NB4 (cell line): ENCODE data around the gene CHCHD6.

Experiments used
- DNase-seq: peaks from one replicate; pipeline ENCODE4 v3.0.0; 2010; ENCODE audit warnings: low read depth
- H3K4me3 ChIP-seq: one replicate; pipeline ENCODE4 v1.5.1; 2011; ENCODE audit warnings: mild to moderate bottlenecking, low read depth, low read length, moderate library complexity
- CTCF ChIP-seq: IDR thresholded peaks from one replicate; pipeline ENCODE4 v1.5.1; 2012; ENCODE audit warnings: low read depth, low read length
- MAX ChIP-seq: IDR thresholded peaks from 2 replicates; pipeline ENCODE4 v1.6.1; 2011; ENCODE audit warnings: low read depth, low read length
- MYC ChIP-seq: IDR thresholded peaks from 2 replicates; pipeline ENCODE4 v1.6.1; 2011; ENCODE audit warnings: low read depth, low read length
- POLR2A ChIP-seq: IDR thresholded peaks from 2 replicates; pipeline ENCODE4 v1.6.1; 2011; ENCODE audit warnings: mild to moderate bottlenecking; ENCODE audit not compliant: insufficient read length; ENCODE audit errors: extremely low read depth

CHCHD6 gene

GRCh38 chr3:126677862-126678503, 26.1 kb upstream of the CHCHD6 start:
- DNase-seq, result no peak
- no peak for TF ChIP-seq POLR2A
- no peak for TF ChIP-seq MAX
- no peak for TF ChIP-seq MYC
- H3K4me3 ChIP-seq, result no peak overlapping the region

- TF ChIP-seq CTCF, result no peak
- no peak for TF ChIP-seq POLR2A
- no peak for TF ChIP-seq MAX
- TF ChIP-seq MYC, result no peak
- no peak overlapping the region for H3K4me3 ChIP-seq
- no peak for DNase-seq
Measured at GRCh38 chr3:126678693-126679317, 25.2 kb upstream of the CHCHD6 start.

GRCh38 chr3:126679318-126679751, 24.7 kb upstream of the CHCHD6 start:
- no peak overlapping the region for H3K4me3 ChIP-seq
- peak; percentile 72 for TF ChIP-seq CTCF
- no peak for TF ChIP-seq POLR2A
- peak; percentile 85 for TF ChIP-seq MAX
- peak; percentile 38 for TF ChIP-seq MYC
- peak; percentile 75 for DNase-seq

- no peak for TF ChIP-seq MYC
- TF ChIP-seq POLR2A, result no peak
- TF ChIP-seq MAX, result no peak
- TF ChIP-seq CTCF, result no peak
- H3K4me3 ChIP-seq, result no peak overlapping the region
- DNase-seq, result no peak
Measured at GRCh38 chr3:126679831-126680666, 24.0 kb upstream of the CHCHD6 start.

- no peak for DNase-seq
- no peak overlapping the region for H3K4me3 ChIP-seq
- TF ChIP-seq MYC (no peak), MAX (no peak), POLR2A (no peak), CTCF (no peak)
Measured at GRCh38 chr3:126680667-126681055, 23.4 kb upstream of the CHCHD6 start.

- DNase-seq, result no peak
- no peak for TF ChIP-seq MAX
- TF ChIP-seq POLR2A, result no peak
- no peak for TF ChIP-seq MYC
- no peak for TF ChIP-seq CTCF
- H3K4me3 ChIP-seq, result no peak overlapping the region
Measured at GRCh38 chr3:126682009-126682408, 22.0 kb upstream of the CHCHD6 start.
